ENCODE results near the gene FANCE. TPM values are rescaled to one million over a fixed set of nuclear protein-coding genes. Genes with fewer than 3 reads are reported as not detected.

Gene FANCE
- total RNA-seq, 1 experiment from 2014 or later = 6.9 TPM

- H3K27me3 ChIP-seq (ENCODE audit: insufficient read depth, low read depth) = no peaks in the 10 kb centered on the region
Observed at GRCh38 chr6:35426074-35426473, 26.1 kb upstream of the FANCE start.

GRCh38 chr6:35427435-35427834 is 24.7 kb upstream of the FANCE start:
- no TSS peak for BruUV-seq (replicated peaks)
- Histone ChIP-seq H4K20me1 (ENCODE audit: insufficient read depth) (no peaks in the 10 kb centered on the region), H3K4me3 (no peak overlapping the region), H3K9me3 (ENCODE audit: insufficient read depth, low read depth) (peaks cover 18% of the 10 kb centered on the region; the same call in 1 of the 2 replicates), H3K4me2 (no peak overlapping the region), H3K27ac (no peak overlapping the region), H3K4me1 (replicated peaks; ENCODE audit: insufficient read depth) (no peaks in the 10 kb centered on the region), H3K27me3 (ENCODE audit: insufficient read depth, low read depth) (no peaks in the 10 kb centered on the region), H3K36me3 (ENCODE audit: low read depth) (no peaks in the 10 kb centered on the region), H2AFZ (no peak overlapping the region), H3K79me2 (ENCODE audit: low read depth) (no peaks in the 10 kb centered on the region), H3F3A (ENCODE audit: insufficient read depth, low read depth) (no peaks in the 10 kb centered on the region), H3K9me2 (ENCODE audit: insufficient read depth) (no peaks in the 10 kb centered on the region)
- no peak for TF ChIP-seq EZH2 (IDR thresholded peaks at IDR 0.05; ENCODE audit: low read depth)
- TF ChIP-seq CTCF (conservative IDR thresholded peaks at IDR 0.05) = no peak
- intact Hi-C loops (cut with micrococcal nuclease; ENCODE audit: unreplicated experiment) = no loop called here
- ChIA-PET POLR2A (ENCODE audit: unreplicated experiment) (no interaction called here), CTCF (no interaction called here)
- no peak for DNase-seq

More at GRCh38 chr6:35426074-35426473, 26.1 kb upstream of the FANCE start:
- H3K4me1 ChIP-seq (replicated peaks; ENCODE audit: insufficient read depth) = no peaks in the 10 kb centered on the region
- no peak overlapping the region for H3K27ac ChIP-seq
- peaks cover 18% of the 10 kb centered on the region; the same call in 1 of the 2 replicates for H3K9me3 ChIP-seq (ENCODE audit: insufficient read depth, low read depth)
- H2AFZ ChIP-seq = no peak overlapping the region
- no peaks in the 10 kb centered on the region for H3F3A ChIP-seq (ENCODE audit: insufficient read depth, low read depth)
- TF ChIP-seq CTCF (conservative IDR thresholded peaks at IDR 0.05) (no peak), EZH2 (IDR thresholded peaks at IDR 0.05; ENCODE audit: low read depth) (no peak)
- H3K79me2 ChIP-seq (ENCODE audit: low read depth) = no peaks in the 10 kb centered on the region
- POLR2A ChIA-PET (ENCODE audit: unreplicated experiment) = no interaction called here
- intact Hi-C loops (cut with micrococcal nuclease; ENCODE audit: unreplicated experiment) = no loop called here
- DNase-seq = no peak
- H3K4me3 ChIP-seq = no peak overlapping the region
- H3K36me3 ChIP-seq (ENCODE audit: low read depth) = no peaks in the 10 kb centered on the region
- CTCF ChIA-PET = no interaction called here
- BruUV-seq (replicated peaks) = no TSS peak
- H3K4me2 ChIP-seq = no peak overlapping the region
- H4K20me1 ChIP-seq (ENCODE audit: insufficient read depth) = no peaks in the 10 kb centered on the region
- no peaks in the 10 kb centered on the region for H3K9me2 ChIP-seq (ENCODE audit: insufficient read depth)

- Histone ChIP-seq H3K4me2 (no peak overlapping the region), H3K4me1 (replicated peaks; ENCODE audit: insufficient read depth) (no peaks in the 10 kb centered on the region), H3K9me2 (ENCODE audit: insufficient read depth) (no peaks in the 10 kb centered on the region), H4K20me1 (ENCODE audit: insufficient read depth) (no peaks in the 10 kb centered on the region), H2AFZ (no peak overlapping the region), H3K79me2 (ENCODE audit: low read depth) (no peaks in the 10 kb centered on the region), H3K27me3 (ENCODE audit: insufficient read depth, low read depth) (no peaks in the 10 kb centered on the region), H3F3A (ENCODE audit: insufficient read depth, low read depth) (no peaks in the 10 kb centered on the region), H3K27ac (no peak overlapping the region), H3K4me3 (no peak overlapping the region), H3K36me3 (ENCODE audit: low read depth) (no peaks in the 10 kb centered on the region), H3K9me3 (ENCODE audit: insufficient read depth, low read depth) (peaks cover 18% of the 10 kb centered on the region; the same call in 1 of the 2 replicates)
- BruUV-seq (replicated peaks) = no TSS peak
- DNase-seq = no peak
- intact Hi-C loops (cut with micrococcal nuclease; ENCODE audit: unreplicated experiment) = no loop called here
- no peak for TF ChIP-seq CTCF (conservative IDR thresholded peaks at IDR 0.05)
- TF ChIP-seq EZH2 (IDR thresholded peaks at IDR 0.05; ENCODE audit: low read depth) = no peak
- ChIA-PET POLR2A (ENCODE audit: unreplicated experiment) (no interaction called here), CTCF (interaction anchor here (0.6 to 0.7 kb wide), 2 partner anchors 119 to 247 kb away, joined by 4 to 5 read pairs; no protein-coding TSS in a partner anchor)
Observed at GRCh38 chr6:35427851-35428321, 24.3 kb upstream of the FANCE start.
